Mesendoderm (in vitro differentiated cells): ENCODE data around the gene PPP4C.
A peak's percentile ranks its signal among the peaks of the same experiment; 100 is the strongest.

Experiments
- DNase-seq: peaks from one replicate; pipeline ENCODE4 v3.0.0; 2013
- H2AK5ac ChIP-seq: 2 replicates; pipeline ENCODE4 v1.6.1; 2013; ENCODE audit warnings: low read length, inconsistent platforms
- H2BK120ac ChIP-seq: 2 replicates; pipeline ENCODE4 v1.6.1; 2013; ENCODE audit warnings: low read depth, mild to moderate bottlenecking, low read length, moderate library complexity, mixed read lengths
- H2BK15ac ChIP-seq: replicated peaks from 2 replicates; pipeline ENCODE4 v1.6.1; 2013; ENCODE audit warnings: low read depth, mild to moderate bottlenecking, moderate library complexity
- H2BK5ac ChIP-seq: 2 replicates; pipeline ENCODE4 v1.6.1; 2013; ENCODE audit warnings: low read length, inconsistent platforms
- H3K18ac ChIP-seq: 2 replicates; pipeline ENCODE4 v1.6.1; 2013; ENCODE audit warnings: mild to moderate bottlenecking, low read length, mixed read lengths
- H3K23ac ChIP-seq: one replicate; pipeline ENCODE4 v1.6.1; 2013; ENCODE audit warnings: low read length
- H3K27ac ChIP-seq: 2 replicates; pipeline ENCODE4 v1.5.1; 2013; ENCODE audit warnings: low read depth, mild to moderate bottlenecking, inconsistent platforms, low read length, moderate library complexity
- H3K27me3 ChIP-seq: 2 replicates; pipeline ENCODE4 v1.6.1; 2013; ENCODE audit warnings: low read length, control low read depth, mild to moderate bottlenecking, inconsistent platforms; ENCODE audit not compliant: insufficient read depth, poor library complexity
- H3K36me3 ChIP-seq: 2 replicates; pipeline ENCODE4 v1.6.1; 2013; ENCODE audit warnings: low read length, inconsistent platforms; ENCODE audit not compliant: control insufficient read depth, insufficient read depth
- H3K4ac ChIP-seq: one replicate; pipeline ENCODE4 v1.6.1; 2013; ENCODE audit warnings: low read depth, mild to moderate bottlenecking, low read length, moderate library complexity
- H3K4me1 ChIP-seq: 2 replicates; pipeline ENCODE4 v1.6.1; 2013; ENCODE audit warnings: low read depth, low read length, inconsistent platforms; ENCODE audit not compliant: control insufficient read depth
- H3K4me2 ChIP-seq: 2 replicates; pipeline ENCODE4 v1.6.1; 2013; ENCODE audit warnings: low read length
- H3K4me3 ChIP-seq: 2 replicates; pipeline ENCODE4 v1.5.1; 2013; ENCODE audit warnings: mild to moderate bottlenecking, low read length
- H3K56ac ChIP-seq: one replicate; pipeline ENCODE4 v1.6.1; 2013; ENCODE audit warnings: low read length
- H3K79me1 ChIP-seq: 2 replicates; pipeline ENCODE4 v1.6.1; 2013; ENCODE audit warnings: low read length, inconsistent platforms
- H3K79me2 ChIP-seq: 2 replicates; pipeline ENCODE4 v1.6.1; 2013; ENCODE audit warnings: mild to moderate bottlenecking, low read length; ENCODE audit not compliant: control insufficient read depth, insufficient read depth
- H3K9ac ChIP-seq: 2 replicates; pipeline ENCODE4 v1.6.1; 2013; ENCODE audit warnings: low read length, inconsistent platforms
- H4K5ac ChIP-seq: one replicate; pipeline ENCODE4 v1.6.1; 2013; ENCODE audit warnings: low read length
- H4K8ac ChIP-seq: one replicate; pipeline ENCODE4 v1.6.1; 2013; ENCODE audit warnings: low read depth, mild to moderate bottlenecking, control low read depth, low read length, moderate library complexity
- WGBS: extraction: QIAGEN DNeasy Blood & Tissue Kit; methylation state at CpG from one replicate; pipeline ENCODE4 v1.1.7; 2013; ENCODE audit warnings: low lambda C conversion rate, missing lambda C conversion rate; ENCODE audit not compliant: insufficient coverage; ENCODE audit errors: extremely low coverage; 5-methylcytosine and 5-hydroxymethylcytosine counted together

Gene PPP4C

GRCh38 chr16:30065943-30066760, 9.6 kb upstream of the PPP4C start:
- Histone ChIP-seq H3K4ac (peak overlapping the region; percentile 1), H3K9ac (peak overlapping the region; percentile 100), H3K23ac (peak overlapping the region; percentile 95), H3K79me1 (peaks cover 28% of the 10 kb centered on the region), H3K79me2 (peaks cover 25% of the 10 kb centered on the region), H3K4me3 (peak overlapping the region; percentile 88), H2AK5ac (peak overlapping the region; percentile 81), H3K27me3 (no peaks in the 10 kb centered on the region), H3K4me1 (peaks cover 11% of the 10 kb centered on the region), H3K18ac (peak overlapping the region; percentile 53), H3K36me3 (peaks cover 20% of the 10 kb centered on the region), H2BK5ac (peak overlapping the region; percentile 91), H2BK120ac (no peak overlapping the region), H3K56ac (peak overlapping the region; percentile 100), H4K5ac (no peak overlapping the region), H2BK15ac (no peak overlapping the region), H4K8ac (no peak overlapping the region), H3K27ac (peak overlapping the region; percentile 94), H3K4me2 (peak overlapping the region; percentile 91)
- WGBS = no CpG with 5 or more reads among the region's 44 CpGs
- peak; percentile 54 for DNase-seq

DNA sequence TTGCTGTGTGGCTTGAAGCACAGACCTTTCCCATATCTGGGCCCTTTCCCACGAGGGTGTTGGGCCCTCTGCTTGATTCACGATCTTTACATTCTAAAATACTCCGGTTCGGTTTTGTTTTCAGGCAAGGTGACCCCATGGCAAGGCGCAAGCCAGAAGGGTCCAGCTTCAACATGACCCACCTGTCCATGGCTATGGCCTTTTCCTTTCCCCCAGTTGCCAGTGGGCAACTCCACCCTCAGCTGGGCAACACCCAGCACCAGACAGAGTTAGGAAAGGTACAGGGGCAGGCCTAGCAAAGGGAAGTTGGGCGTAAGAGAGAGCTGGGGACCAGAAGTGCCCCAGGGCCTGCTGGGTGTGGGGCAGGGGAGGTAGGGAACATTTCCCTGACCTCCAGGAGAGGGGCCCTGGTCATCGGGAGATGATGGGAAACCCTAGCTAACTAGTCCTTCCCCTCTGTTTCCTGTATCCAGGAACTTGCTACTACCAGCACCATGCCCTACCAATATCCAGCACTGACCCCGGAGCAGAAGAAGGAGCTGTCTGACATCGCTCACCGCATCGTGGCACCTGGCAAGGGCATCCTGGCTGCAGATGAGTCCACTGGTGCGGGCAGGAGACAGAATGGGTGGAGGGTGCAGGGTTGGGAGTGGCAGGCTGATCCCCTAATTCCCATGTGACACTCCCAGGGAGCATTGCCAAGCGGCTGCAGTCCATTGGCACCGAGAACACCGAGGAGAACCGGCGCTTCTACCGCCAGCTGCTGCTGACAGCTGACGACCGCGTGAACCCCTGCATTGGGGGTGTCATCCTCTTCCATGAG, 8.8 kb upstream of the PPP4C start:
- H3K23ac ChIP-seq = no peak overlapping the region
- no peaks in the 10 kb centered on the region for H3K27me3 ChIP-seq
- peak overlapping the region; percentile 100 for H3K56ac ChIP-seq
- peaks cover 25% of the 10 kb centered on the region for H3K79me2 ChIP-seq
- no peak overlapping the region for H2BK5ac ChIP-seq
- H2AK5ac ChIP-seq = no peak overlapping the region
- peak overlapping the region; percentile 100 for H3K9ac ChIP-seq
- no peak overlapping the region for H3K27ac ChIP-seq
- H3K4ac ChIP-seq = no peak overlapping the region
- H3K4me3 ChIP-seq = peak overlapping the region; percentile 88
- no peak overlapping the region for H2BK120ac ChIP-seq
- no peak for DNase-seq
- no peak overlapping the region for H2BK15ac ChIP-seq
- peak overlapping the region; percentile 91 for H3K4me2 ChIP-seq
- WGBS = no CpG with 5 or more reads among the region's 21 CpGs
- no peak overlapping the region for H3K18ac ChIP-seq
- H3K79me1 ChIP-seq = peaks cover 28% of the 10 kb centered on the region
- H3K36me3 ChIP-seq = peaks cover 24% of the 10 kb centered on the region
- no peak overlapping the region for H4K5ac ChIP-seq
- peaks cover 11% of the 10 kb centered on the region for H3K4me1 ChIP-seq
- no peak overlapping the region for H4K8ac ChIP-seq

DNA sequence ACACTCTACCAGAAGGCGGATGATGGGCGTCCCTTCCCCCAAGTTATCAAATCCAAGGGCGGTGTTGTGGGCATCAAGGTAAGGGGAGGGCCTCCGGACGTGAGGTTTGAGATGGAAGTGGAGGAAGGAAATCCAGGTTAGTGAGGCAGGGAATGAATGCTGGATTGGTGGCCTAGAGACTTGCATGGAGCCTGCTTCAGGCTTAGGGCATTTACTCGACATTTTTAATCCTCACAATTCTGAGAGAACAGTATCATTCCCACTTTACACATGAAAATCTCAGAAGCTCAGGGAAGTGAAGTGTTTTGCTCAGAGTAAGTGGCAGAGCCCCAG, 8.2 kb upstream of the PPP4C start:
- Histone ChIP-seq H3K4me3 (no peak overlapping the region), H2BK5ac (no peak overlapping the region), H4K8ac (no peak overlapping the region), H3K79me1 (peaks cover 28% of the 10 kb centered on the region), H3K9ac (peak overlapping the region; percentile 100), H3K4ac (no peak overlapping the region), H3K4me2 (peak overlapping the region; percentile 27), H3K18ac (no peak overlapping the region), H3K79me2 (peaks cover 25% of the 10 kb centered on the region), H3K27me3 (no peaks in the 10 kb centered on the region), H2AK5ac (no peak overlapping the region), H3K27ac (no peak overlapping the region), H3K23ac (no peak overlapping the region), H4K5ac (no peak overlapping the region), H2BK15ac (no peak overlapping the region), H3K4me1 (peaks cover 11% of the 10 kb centered on the region), H3K36me3 (peaks cover 24% of the 10 kb centered on the region), H3K56ac (peak overlapping the region; percentile 100), H2BK120ac (no peak overlapping the region)
- DNase-seq = no peak
- no CpG with 5 or more reads among the region's 6 CpGs for WGBS

- H2BK15ac ChIP-seq = no peak overlapping the region
- H3K79me1 ChIP-seq = peaks cover 28% of the 10 kb centered on the region
- H2AK5ac ChIP-seq = no peak overlapping the region
- H4K5ac ChIP-seq = no peak overlapping the region
- no CpG with 5 or more reads among the region's 9 CpGs for WGBS
- H2BK120ac ChIP-seq = no peak overlapping the region
- no peak overlapping the region for H3K18ac ChIP-seq
- H2BK5ac ChIP-seq = no peak overlapping the region
- H3K4ac ChIP-seq = no peak overlapping the region
- H3K56ac ChIP-seq = no peak overlapping the region
- peaks cover 24% of the 10 kb centered on the region for H3K36me3 ChIP-seq
- H3K79me2 ChIP-seq = peaks cover 25% of the 10 kb centered on the region
- H3K4me3 ChIP-seq = no peak overlapping the region
- no peak overlapping the region for H3K9ac ChIP-seq
- H3K27ac ChIP-seq = no peak overlapping the region
- H4K8ac ChIP-seq = no peak overlapping the region
- H3K4me2 ChIP-seq = no peak overlapping the region
- H3K23ac ChIP-seq = no peak overlapping the region
- no peaks in the 10 kb centered on the region for H3K27me3 ChIP-seq
- no peak for DNase-seq
- peaks cover 11% of the 10 kb centered on the region for H3K4me1 ChIP-seq
These were observed 7.5 kb upstream of the PPP4C start for GRCh38 chr16:30068333-30068732.

GRCh38 chr16:30068750-30069610, 6.8 kb upstream of the PPP4C start:
- no peak overlapping the region for H2BK15ac ChIP-seq
- no peak overlapping the region for H3K4me3 ChIP-seq
- H2BK5ac ChIP-seq = no peak overlapping the region
- H3K9ac ChIP-seq = no peak overlapping the region
- H2AK5ac ChIP-seq = no peak overlapping the region
- H3K79me2 ChIP-seq = peaks cover 25% of the 10 kb centered on the region
- H4K5ac ChIP-seq = no peak overlapping the region
- H3K4me1 ChIP-seq = peaks cover 6% of the 10 kb centered on the region
- H3K27ac ChIP-seq = no peak overlapping the region
- H3K4me2 ChIP-seq = no peak overlapping the region
- no peak overlapping the region for H3K18ac ChIP-seq
- no CpG with 5 or more reads among the region's 17 CpGs for WGBS
- peaks cover 25% of the 10 kb centered on the region for H3K79me1 ChIP-seq
- no peaks in the 10 kb centered on the region for H3K27me3 ChIP-seq
- no peak overlapping the region for H2BK120ac ChIP-seq
- DNase-seq = peak; percentile 63
- peaks cover 24% of the 10 kb centered on the region for H3K36me3 ChIP-seq
- H3K23ac ChIP-seq = no peak overlapping the region
- H4K8ac ChIP-seq = no peak overlapping the region
- H3K4ac ChIP-seq = no peak overlapping the region
- H3K56ac ChIP-seq = no peak overlapping the region
